Cardiac fibroblast (primary cell): ENCODE measurements around the gene TMCC1.
"Not testable (repeated sequence)": the region's sequence is repeated elsewhere in the genome, so short reads cannot be mapped to it uniquely, and the experiment has no call there.

Experiments
- DNase-seq, 2 donors: peaks; one replicate each; pipeline versions ENCODE4 v3.0.0 to v3.0.0-alpha.2; 2010; ENCODE audit warnings: low read depth in 2 of 2
- H3K4me3 ChIP-seq, 2 donors: replicated peaks in 1 of 2; 1 replicate in 1 of 2; 2 replicates in 1 of 2; pipeline ENCODE4 v1.5.1; 2011; ENCODE audit warnings: low read depth in 2 of 2, low read length in 2 of 2, mild to moderate bottlenecking in 2 of 2, moderate library complexity in 1 of 2
- CTCF ChIP-seq: IDR thresholded peaks from one replicate; pipeline ENCODE4 v1.5.1; 2011; ENCODE audit warnings: low read depth, mild to moderate bottlenecking, low read length, inconsistent platforms

TMCC1 gene

GRCh38 chr3:129838086-129838485, 55.4 kb downstream of the TMCC1 start:
- no peak overlapping the region for H3K4me3 ChIP-seq
- no peak for TF ChIP-seq CTCF
- no peak for DNase-seq

GRCh38 chr3:129837065-129837642, 56.4 kb downstream of the TMCC1 start:
- H3K4me3 ChIP-seq = no peak overlapping the region
- DNase-seq = peak in 1 of 2 donors; percentile 49
- no peak for TF ChIP-seq CTCF

- H3K4me3 ChIP-seq = no peak overlapping the region
- DNase-seq = no peak
- no peak for TF ChIP-seq CTCF
These were observed 57.0 kb downstream of the TMCC1 start for GRCh38 chr3:129836381-129837064.

- H3K4me3 ChIP-seq = no peak overlapping the region
- no peak for TF ChIP-seq CTCF
- no peak for DNase-seq
These were observed 58.3 kb downstream of the TMCC1 start for GRCh38 chr3:129835198-129835597.

GRCh38 chr3:129834580-129834979, 58.9 kb downstream of the TMCC1 start:
- peak in 1 of 2 donors; percentile 43 for DNase-seq
- TF ChIP-seq CTCF = no peak

GRCh38 chr3:129831942-129832341, 61.6 kb downstream of the TMCC1 start:
- not testable (repeated sequence) for H3K4me3 ChIP-seq
- peak in 1 of 2 donors; percentile 19 for DNase-seq

More at GRCh38 chr3:129834580-129834979, 58.9 kb downstream of the TMCC1 start:
- H3K4me3 ChIP-seq = no peak overlapping the region

GRCh38 chr3:129831503-129831902, 62.0 kb downstream of the TMCC1 start:
- H3K4me3 ChIP-seq = no peak overlapping the region
- DNase-seq = no peak
- no peak for TF ChIP-seq CTCF
